H9 (cell line): ENCODE measurements around the gene PTCD1. TPM values are rescaled to one million over a fixed set of nuclear protein-coding genes. Genes with fewer than 3 reads are reported as not detected.

ENCODE experiments used
- DNase-seq: peaks from one replicate; pipeline ENCODE4 v3.0.0-alpha.2; 2017
- H2AFZ ChIP-seq: one replicate; pipeline ENCODE4 v1.6.1; 2013; ENCODE audit warnings: mild to moderate bottlenecking, low read length, control low read depth, moderate library complexity
- H2AK5ac ChIP-seq: 2 replicates; pipeline ENCODE4 v1.6.1; 2013; ENCODE audit warnings: low read length, control low read depth, mixed read lengths; ENCODE audit not compliant: insufficient read length
- H2BK120ac ChIP-seq: one replicate; pipeline ENCODE4 v1.6.1; 2013; ENCODE audit warnings: low read depth, mild to moderate bottlenecking, low read length, control low read depth, inconsistent platforms; ENCODE audit not compliant: poor library complexity, severe bottlenecking
- H2BK12ac ChIP-seq: 2 replicates; pipeline ENCODE4 v1.6.1; 2013; ENCODE audit warnings: low read length, control low read depth, mixed read lengths, low read depth; ENCODE audit not compliant: insufficient read length
- H2BK15ac ChIP-seq: 2 replicates; pipeline ENCODE4 v1.6.1; 2013; ENCODE audit warnings: low read depth, low read length, control low read depth
- H2BK20ac ChIP-seq: one replicate; pipeline ENCODE4 v1.6.1; 2013; ENCODE audit warnings: low read depth, mild to moderate bottlenecking, low read length, control low read depth, inconsistent platforms; ENCODE audit not compliant: poor library complexity, severe bottlenecking
- H2BK5ac ChIP-seq: 2 replicates; pipeline ENCODE4 v1.6.1; 2013; ENCODE audit warnings: low read length, control low read depth, mixed read lengths; ENCODE audit not compliant: insufficient read length
- H3K14ac ChIP-seq: 2 replicates; pipeline ENCODE4 v1.6.1; 2013; ENCODE audit warnings: low read length, control low read depth; ENCODE audit not compliant: insufficient read depth
- H3K18ac ChIP-seq: 2 replicates; pipeline ENCODE4 v1.6.1; 2013; ENCODE audit warnings: low read depth, mild to moderate bottlenecking, mixed read lengths, low read length, control low read depth; ENCODE audit not compliant: insufficient read length
- H3K23ac ChIP-seq: 2 replicates; pipeline ENCODE4 v1.6.1; 2013; ENCODE audit warnings: low read length, control low read depth, mixed read lengths, low read depth; ENCODE audit not compliant: insufficient read length
- H3K23me2 ChIP-seq: 2 replicates; pipeline ENCODE4 v1.6.1; 2013; ENCODE audit warnings: low read depth, mild to moderate bottlenecking, mixed read lengths, low read length, control low read depth; ENCODE audit not compliant: insufficient read length, poor library complexity, severe bottlenecking
- H3K27ac ChIP-seq: 2 replicates; pipeline ENCODE4 v1.5.1; 2013; ENCODE audit warnings: low read length, control low read depth, mixed read lengths, low read depth; ENCODE audit not compliant: insufficient read length
- H3K27me3 ChIP-seq: 2 replicates; pipeline ENCODE4 v1.6.1; 2013; ENCODE audit warnings: low read length, control low read depth, inconsistent platforms; ENCODE audit not compliant: insufficient read depth
- H3K4ac ChIP-seq: 2 replicates; pipeline ENCODE4 v1.6.1; 2013; ENCODE audit warnings: low read depth, mild to moderate bottlenecking, control low read depth, inconsistent platforms, low read length, moderate library complexity
- H3K4me1 ChIP-seq: 2 replicates; pipeline ENCODE4 v1.6.1; 2013; ENCODE audit warnings: low read length, control low read depth, inconsistent platforms; ENCODE audit not compliant: insufficient read depth
- H3K4me2 ChIP-seq: 2 replicates; pipeline ENCODE4 v1.6.1; 2013; ENCODE audit warnings: low read length, control low read depth, mixed read lengths; ENCODE audit not compliant: insufficient read length, insufficient read depth
- H3K56ac ChIP-seq: 2 replicates; pipeline ENCODE4 v1.6.1; 2013; ENCODE audit warnings: low read depth, mild to moderate bottlenecking, mixed read lengths, low read length, control low read depth; ENCODE audit not compliant: insufficient read length
- H3K79me1 ChIP-seq: 2 replicates; pipeline ENCODE4 v1.6.1; 2013; ENCODE audit warnings: low read depth, mild to moderate bottlenecking, moderate library complexity, low read length, control low read depth, inconsistent platforms; ENCODE audit not compliant: insufficient read depth, poor library complexity, severe bottlenecking
- H3K79me2 ChIP-seq: 2 replicates; pipeline ENCODE4 v1.6.1; 2013; ENCODE audit warnings: low read length, control low read depth, inconsistent platforms; ENCODE audit not compliant: insufficient read depth
- H3K9ac ChIP-seq: 2 replicates; pipeline ENCODE4 v1.6.1; 2013; ENCODE audit warnings: low read length, control low read depth, mixed read lengths; ENCODE audit not compliant: insufficient read length; ENCODE audit errors: extremely low read depth
- H3K9me3 ChIP-seq: one replicate; pipeline ENCODE4 v1.6.1; 2013; ENCODE audit warnings: low read depth, low read length, inconsistent platforms; ENCODE audit not compliant: control insufficient read depth
- H3T11ph ChIP-seq: one replicate; pipeline ENCODE4 v1.6.1; 2013; ENCODE audit warnings: mild to moderate bottlenecking, low read length, control low read depth, inconsistent platforms
- H4K20me1 ChIP-seq: one replicate; pipeline ENCODE4 v1.6.1; 2013; ENCODE audit not compliant: control insufficient read depth, insufficient read length, insufficient read depth
- H4K5ac ChIP-seq: 2 replicates; pipeline ENCODE4 v1.6.1; 2013; ENCODE audit warnings: low read depth, mild to moderate bottlenecking, mixed read lengths, low read length, control low read depth; ENCODE audit not compliant: insufficient read length
- H4K8ac ChIP-seq: replicated peaks from 2 replicates; pipeline ENCODE4 v1.6.1; 2013; ENCODE audit warnings: low read length, control low read depth, mixed read lengths, low read depth; ENCODE audit not compliant: insufficient read length
- H4K91ac ChIP-seq: 2 replicates; pipeline ENCODE4 v1.6.1; 2013; ENCODE audit warnings: low read depth, mild to moderate bottlenecking, moderate library complexity, mixed read lengths, low read length, control low read depth; ENCODE audit not compliant: insufficient read length
- H3K27ac Mint-ChIP-seq, 3 experiments: 2 replicates in 2 of 3; 3 replicates in 1 of 3; pipeline ENCODE4 v1.8.0; 2020 to 2021; ENCODE audit warnings: mixed read lengths in 3 of 3, mild to moderate bottlenecking in 1 of 3, moderate library complexity in 1 of 3
- H3K27me3 Mint-ChIP-seq: 2 replicates; pipeline ENCODE4 v1.8.0; 2021; ENCODE audit warnings: low read depth, mild to moderate bottlenecking, moderate library complexity, mixed read lengths
- H3K36me3 Mint-ChIP-seq, 3 experiments: 2 replicates in 2 of 3; 3 replicates in 1 of 3; pipeline ENCODE4 v1.8.0; 2020 to 2021; ENCODE audit warnings: low read depth in 3 of 3, mixed read lengths in 3 of 3; ENCODE audit not compliant: insufficient read depth in 1 of 3
- H3K4me1 Mint-ChIP-seq, 2 experiments: 2 replicates each; pipeline ENCODE4 v1.8.0; 2020; ENCODE audit warnings: mixed read lengths in 2 of 2
- H3K4me3 Mint-ChIP-seq, 2 experiments: 2 replicates in 1 of 2; 3 replicates in 1 of 2; pipeline ENCODE4 v1.8.0; 2020 to 2021; ENCODE audit warnings: mild to moderate bottlenecking in 2 of 2, mixed read lengths in 2 of 2, moderate library complexity in 1 of 2
- H3K9me3 Mint-ChIP-seq, 2 experiments: 2 replicates in 1 of 2; 3 replicates in 1 of 2; pipeline ENCODE4 v1.8.0; 2020; ENCODE audit warnings: mild to moderate bottlenecking in 2 of 2, mixed read lengths in 2 of 2, moderate library complexity in 1 of 2
- WGBS: extraction: QIAGEN DNeasy Blood & Tissue Kit; methylation state at CpG from one replicate; pipeline ENCODE4 v1.1.7; 2013; ENCODE audit warnings: missing lambda C conversion rate, low lambda C conversion rate, mixed read lengths; ENCODE audit not compliant: insufficient read length; ENCODE audit errors: extremely low coverage; 5-methylcytosine and 5-hydroxymethylcytosine counted together
- total RNA-seq: library from RNA; stranded (reverse); gene quantifications from 2 replicates; pipeline ENCODE4 v1.2.1, GENCODE V29; 2021
- TF ChIP-seq, protein P1 (sequence below): fragments of 200-600 bp; sonication (generic); conservative IDR thresholded peaks from 3 replicates; pipeline ENCODE4 v1.8.0; 2021; ENCODE audit warnings: antibody characterized with exemption, mild to moderate bottlenecking

The PTCD1 gene
- total RNA-seq, 1 experiment from 2014 or later: 12.8 TPM

- H2BK20ac ChIP-seq: no peak overlapping the region
- H2BK120ac ChIP-seq: no peak overlapping the region
- H3K4me3 Mint-ChIP-seq: no peak overlapping the region
- no peak overlapping the region for H2BK12ac ChIP-seq
- H3K4me1 Mint-ChIP-seq: peaks cover 8% of the 10 kb centered on the region in 2 experiments
- no peak overlapping the region for H3K4me2 ChIP-seq
- H3K27ac ChIP-seq: no peak overlapping the region
- DNase-seq: no peak
- H3K4me1 ChIP-seq: no peaks in the 10 kb centered on the region
- no peak overlapping the region for H3K23ac ChIP-seq
- no peaks in the 10 kb centered on the region for H3K27me3 ChIP-seq
- no peak overlapping the region for H3K4ac ChIP-seq
- no peaks in the 10 kb centered on the region for H4K20me1 ChIP-seq
- H3K36me3 Mint-ChIP-seq: peaks cover 54 to 79% (median 73%) of the 10 kb centered on the region in 3 experiments
- no peaks in the 10 kb centered on the region for H3K9me3 Mint-ChIP-seq
- no peak overlapping the region for H2BK5ac ChIP-seq
- no CpG with 5 or more reads among the region's 24 CpGs for WGBS
- no peaks in the 10 kb centered on the region for H3K79me2 ChIP-seq
- H3K27me3 Mint-ChIP-seq: no peaks in the 10 kb centered on the region
- H4K8ac ChIP-seq: no peak overlapping the region
- H3K9ac ChIP-seq: no peak overlapping the region
- H2AK5ac ChIP-seq: no peak overlapping the region
- no peak overlapping the region for H4K5ac ChIP-seq
- H4K91ac ChIP-seq: no peak overlapping the region
- H3K79me1 ChIP-seq: no peaks in the 10 kb centered on the region
- no peaks in the 10 kb centered on the region for H3K9me3 ChIP-seq
- H2AFZ ChIP-seq: no peak overlapping the region
- H3K27ac Mint-ChIP-seq: peak overlapping the region in 2 of 3 experiments; percentile 61 to 76; a peak in 1 of 7 replicates
- no peak overlapping the region for H3K18ac ChIP-seq
- no peak overlapping the region for H3K56ac ChIP-seq
- H3K14ac ChIP-seq: no peak overlapping the region; the same call in 1 of the 2 replicates
- no peak overlapping the region for H3T11ph ChIP-seq
- H3K23me2 ChIP-seq: no peaks in the 10 kb centered on the region
- TF ChIP-seq, protein P1, sequence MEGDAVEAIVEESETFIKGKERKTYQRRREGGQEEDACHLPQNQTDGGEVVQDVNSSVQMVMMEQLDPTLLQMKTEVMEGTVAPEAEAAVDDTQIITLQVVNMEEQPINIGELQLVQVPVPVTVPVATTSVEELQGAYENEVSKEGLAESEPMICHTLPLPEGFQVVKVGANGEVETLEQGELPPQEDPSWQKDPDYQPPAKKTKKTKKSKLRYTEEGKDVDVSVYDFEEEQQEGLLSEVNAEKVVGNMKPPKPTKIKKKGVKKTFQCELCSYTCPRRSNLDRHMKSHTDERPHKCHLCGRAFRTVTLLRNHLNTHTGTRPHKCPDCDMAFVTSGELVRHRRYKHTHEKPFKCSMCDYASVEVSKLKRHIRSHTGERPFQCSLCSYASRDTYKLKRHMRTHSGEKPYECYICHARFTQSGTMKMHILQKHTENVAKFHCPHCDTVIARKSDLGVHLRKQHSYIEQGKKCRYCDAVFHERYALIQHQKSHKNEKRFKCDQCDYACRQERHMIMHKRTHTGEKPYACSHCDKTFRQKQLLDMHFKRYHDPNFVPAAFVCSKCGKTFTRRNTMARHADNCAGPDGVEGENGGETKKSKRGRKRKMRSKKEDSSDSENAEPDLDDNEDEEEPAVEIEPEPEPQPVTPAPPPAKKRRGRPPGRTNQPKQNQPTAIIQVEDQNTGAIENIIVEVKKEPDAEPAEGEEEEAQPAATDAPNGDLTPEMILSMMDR: no peak
- no peak overlapping the region for H2BK15ac ChIP-seq
Measured at GRCh38 chr7:99424932-99425730, 13.5 kb downstream of the PTCD1 start.
